GM23338 (cell line): Measurements from ENCODE around the gene HSD11B1. TPM values are rescaled to one million over a fixed set of nuclear protein-coding genes. Genes with fewer than 3 reads are reported as not detected.

Experiments
- ATAC-seq: fragments of 200-7000 bp; cut with Tn5 transposase; 3 replicates; pipeline ENCODE4 v1.9.1; 2020
- DNase-seq: peaks from one replicate; pipeline ENCODE4 v3.0.0-alpha.2; 2015; ENCODE audit warnings: low spot score
- H2AFZ ChIP-seq: fragments of 200-600 bp; sonication (generic); 2 replicates; pipeline ENCODE4 v1.8.0; 2016; ENCODE audit warnings: antibody characterized with exemption, mild to moderate bottlenecking, moderate library complexity
- H3F3A ChIP-seq: fragments of 200-600 bp; sonication (generic); replicated peaks from 2 replicates; pipeline ENCODE4 v1.8.0; 2017; ENCODE audit warnings: antibody characterized with exemption, mixed run types, low read depth
- H3K27ac ChIP-seq: fragments of 200-600 bp; sonication (generic); 2 replicates; pipeline ENCODE4 v1.6.1; 2016; ENCODE audit warnings: low read depth
- H3K27me3 ChIP-seq: fragments of 200-600 bp; sonication (generic); 2 replicates; pipeline ENCODE4 v1.8.0; 2016; ENCODE audit warnings: mild to moderate bottlenecking, mixed run types, moderate library complexity; ENCODE audit not compliant: insufficient read depth
- H3K36me3 ChIP-seq: fragments of 200-600 bp; sonication (generic); 2 replicates; pipeline ENCODE4 v1.8.0; 2016; ENCODE audit warnings: mild to moderate bottlenecking; ENCODE audit not compliant: insufficient read depth
- H3K4me1 ChIP-seq: fragments of 200-600 bp; sonication (generic); 2 replicates; pipeline ENCODE4 v1.8.0; 2016; ENCODE audit warnings: mild to moderate bottlenecking, moderate library complexity; ENCODE audit not compliant: insufficient read depth
- H3K4me2 ChIP-seq: fragments of 200-600 bp; sonication (generic); 2 replicates; pipeline ENCODE4 v1.7.1; 2017; ENCODE audit warnings: mixed run types
- H3K4me3 ChIP-seq: fragments of 200-600 bp; sonication (generic); 2 replicates; pipeline ENCODE4 v1.6.1; 2016; ENCODE audit warnings: mixed run types
- H3K79me2 ChIP-seq: fragments of 200-600 bp; sonication (generic); replicated peaks from 2 replicates; pipeline ENCODE4 v1.8.0; 2017; ENCODE audit warnings: mild to moderate bottlenecking; ENCODE audit not compliant: insufficient read depth
- H3K9me2 ChIP-seq: fragments of 200-600 bp; sonication (generic); 2 replicates; pipeline ENCODE4 v1.8.0; 2017; ENCODE audit not compliant: insufficient read depth
- H4K20me1 ChIP-seq: fragments of 200-600 bp; sonication (generic); replicated peaks from 2 replicates; pipeline ENCODE4 v1.8.0; 2017; ENCODE audit warnings: mild to moderate bottlenecking; ENCODE audit not compliant: insufficient read depth
- H3K27ac Mint-ChIP-seq: 2 replicates; pipeline ENCODE4 v1.8.0; 2020; ENCODE audit warnings: inconsistent platforms, mild to moderate bottlenecking, moderate library complexity, mixed read lengths
- H3K27me3 Mint-ChIP-seq: 3 replicates; pipeline ENCODE4 v1.8.0; 2022; ENCODE audit warnings: low read depth, mild to moderate bottlenecking, moderate library complexity, mixed read lengths, inconsistent platforms; ENCODE audit not compliant: insufficient read depth, poor library complexity
- H3K36me3 Mint-ChIP-seq: 3 replicates; pipeline ENCODE4 v1.8.0; 2021; ENCODE audit warnings: low read depth, mild to moderate bottlenecking, inconsistent platforms, moderate library complexity, mixed read lengths
- H3K4me1 Mint-ChIP-seq: 3 replicates; pipeline ENCODE4 v1.8.0; 2020; ENCODE audit warnings: mild to moderate bottlenecking, inconsistent platforms, mixed read lengths
- H3K4me3 Mint-ChIP-seq: 3 replicates; pipeline ENCODE4 v1.8.0; 2021; ENCODE audit warnings: moderate library complexity, mild to moderate bottlenecking, inconsistent platforms, mixed read lengths
- H3K9me3 Mint-ChIP-seq: 3 replicates; pipeline ENCODE4 v1.8.0; 2020; ENCODE audit warnings: moderate library complexity, mild to moderate bottlenecking, inconsistent platforms, mixed read lengths
- CREB1 ChIP-seq: fragments of 250-450 bp; sonication (Bioruptor Pico); IDR thresholded peaks from 2 replicates; pipeline ENCODE4 v1.5.0; 2020; ENCODE audit warnings: low read depth, mild to moderate bottlenecking, moderate library complexity
- ETS1 ChIP-seq: IDR thresholded peaks from 2 replicates; pipeline ENCODE4 v1.6.1; 2016; ENCODE audit warnings: antibody characterized with exemption
- EZH2 ChIP-seq: fragments of 200-600 bp; sonication (generic); IDR thresholded peaks from one replicate; pipeline ENCODE4 v1.8.0; 2017; ENCODE audit warnings: antibody characterized with exemption, mild to moderate bottlenecking, low read depth; ENCODE audit not compliant: unreplicated experiment
- EZH2phosphoT487 ChIP-seq: fragments of 200-600 bp; sonication (generic); IDR thresholded peaks from one replicate; pipeline ENCODE4 v1.8.1; 2018; ENCODE audit warnings: antibody characterized with exemption; ENCODE audit not compliant: unreplicated experiment
- JUNB ChIP-seq: IDR thresholded peaks from one replicate; pipeline ENCODE4 v1.6.1; 2016; ENCODE audit warnings: antibody characterized with exemption; ENCODE audit not compliant: unreplicated experiment
- REST ChIP-seq: IDR thresholded peaks from one replicate; pipeline ENCODE4 v1.6.1; 2018; ENCODE audit warnings: antibody characterized with exemption; ENCODE audit not compliant: unreplicated experiment
- ZNF114 ChIP-seq: fragments of 250-450 bp; sonication (Bioruptor Pico); IDR thresholded peaks from 2 replicates; pipeline ENCODE4 v1.5.0; 2020; ENCODE audit warnings: mild to moderate bottlenecking, moderate library complexity
- ZNF331 ChIP-seq: fragments of 250-450 bp; sonication (Bioruptor Pico); IDR thresholded peaks from 2 replicates; pipeline ENCODE4 v1.5.0; 2020; ENCODE audit warnings: low read depth, mild to moderate bottlenecking, moderate library complexity
- polyA plus RNA-seq: library from polyadenylated mRNA; unstranded; fragments of >200 nt; fragmentation: Nextera tagmentation; extraction: Ambion mirVana; gene quantifications from 2 replicates; pipeline ENCODE4 v1.2.1, GENCODE V29; 2016
- total RNA-seq: library from RNA; depleted of rRNA; stranded (reverse); fragments of >200 nt; shearing (Covaris generic); gene quantifications from 2 replicates; pipeline ENCODE4 v1.2.3, GENCODE V29; 2014

The HSD11B1 gene
- total and polyA plus RNA-seq, 2 experiments from 2014 or later = not detected

GRCh38 chr1:209774592-209774991 is 69.9 kb downstream of the HSD11B1 start:
- H3K79me2 ChIP-seq = no peaks in the 10 kb centered on the region
- Mint-ChIP-seq H3K4me3 (no peak overlapping the region), H3K27ac (no peak overlapping the region), H3K9me3 (no peaks in the 10 kb centered on the region), H3K27me3 (peaks cover 1% of the 10 kb centered on the region), H3K4me1 (no peaks in the 10 kb centered on the region; the same call in 1 of the 3 replicates), H3K36me3 (no peaks in the 10 kb centered on the region)
- H3F3A ChIP-seq = no peaks in the 10 kb centered on the region
- peaks cover 3% of the 10 kb centered on the region; the same call in 1 of the 2 replicates for H3K9me2 ChIP-seq
- DNase-seq = no peak
- no peak overlapping the region for H3K4me3 ChIP-seq
- H4K20me1 ChIP-seq = no peaks in the 10 kb centered on the region; the same call in 1 of the 2 replicates
- H3K27me3 ChIP-seq = no peaks in the 10 kb centered on the region
- H2AFZ ChIP-seq = no peak overlapping the region
- no peaks in the 10 kb centered on the region for H3K36me3 ChIP-seq
- ATAC-seq = no peak
- H3K4me2 ChIP-seq = no peak overlapping the region
- TF ChIP-seq ZNF114 (no peak), REST (no peak)
- H3K27ac ChIP-seq = no peak overlapping the region
- 0 out of 2 replicates have a peak, but pooled peaks cover 2% of the 10 kb centered on the region for H3K4me1 ChIP-seq

GRCh38 chr1:209775678-209776077 is 71.0 kb downstream of the HSD11B1 start:
- Histone ChIP-seq H3K4me1 (no peaks in the 10 kb centered on the region), H3K4me3 (no peak overlapping the region), H3K27ac (no peak overlapping the region), H4K20me1 (no peaks in the 10 kb centered on the region; the same call in 1 of the 2 replicates), H3K79me2 (no peaks in the 10 kb centered on the region), H2AFZ (no peak overlapping the region), H3K27me3 (no peaks in the 10 kb centered on the region), H3F3A (no peaks in the 10 kb centered on the region), H3K4me2 (no peak overlapping the region), H3K9me2 (no peaks in the 10 kb centered on the region), H3K36me3 (no peaks in the 10 kb centered on the region)
- H3K36me3 Mint-ChIP-seq = no peaks in the 10 kb centered on the region
- no peak overlapping the region for H3K4me3 Mint-ChIP-seq
- no peaks in the 10 kb centered on the region for H3K4me1 Mint-ChIP-seq
- H3K27ac Mint-ChIP-seq = no peak overlapping the region
- peaks cover 1% of the 10 kb centered on the region for H3K27me3 Mint-ChIP-seq
- H3K9me3 Mint-ChIP-seq = no peaks in the 10 kb centered on the region
- no peak for TF ChIP-seq JUNB
- no peak for TF ChIP-seq EZH2
- no peak for TF ChIP-seq ZNF331 (CRISPR knock-in tag)
- no peak for TF ChIP-seq EZH2phosphoT487
- TF ChIP-seq CREB1 (CRISPR knock-in tag) = no peak
- DNase-seq = no peak
- ATAC-seq = no peak

- no peaks in the 10 kb centered on the region for H3K9me2 ChIP-seq
- no peaks in the 10 kb centered on the region for H3F3A ChIP-seq
- Mint-ChIP-seq H3K27ac (no peak overlapping the region), H3K4me3 (no peak overlapping the region), H3K27me3 (peaks cover 1% of the 10 kb centered on the region), H3K4me1 (no peaks in the 10 kb centered on the region), H3K9me3 (no peaks in the 10 kb centered on the region), H3K36me3 (no peaks in the 10 kb centered on the region)
- no peaks in the 10 kb centered on the region for H3K36me3 ChIP-seq
- no peaks in the 10 kb centered on the region for H3K27me3 ChIP-seq
- DNase-seq = no peak
- no peaks in the 10 kb centered on the region for H3K79me2 ChIP-seq
- no peak for ATAC-seq
- H3K4me2 ChIP-seq = no peak overlapping the region
- no peaks in the 10 kb centered on the region; the same call in 1 of the 2 replicates for H4K20me1 ChIP-seq
- H3K4me1 ChIP-seq = no peaks in the 10 kb centered on the region
- H3K4me3 ChIP-seq = no peak overlapping the region
- H3K27ac ChIP-seq = no peak overlapping the region
- no peak overlapping the region for H2AFZ ChIP-seq
- TF ChIP-seq ETS1 = no peak
These were observed 72.9 kb downstream of the HSD11B1 start for GRCh38 chr1:209777587-209777986.
